Mammary epithelial cell (primary cell): Measurements from ENCODE around the gene LPP.

Source experiments
- CTCF ChIP-seq, 2 donors: IDR thresholded peaks in 1 of 2; conservative IDR thresholded peaks in 1 of 2; 2 replicates each; pipeline ENCODE4 v1.5.1; 2011 to 2012; ENCODE audit warnings: inconsistent platforms in 2 of 2, low read length in 2 of 2, mild to moderate bottlenecking in 2 of 2, control low read depth in 1 of 2, low read depth in 1 of 2; ENCODE audit not compliant: insufficient read depth in 1 of 2; ENCODE audit errors: extremely low read depth in 1 of 2
- EZH2 ChIP-seq: IDR thresholded peaks from 2 replicates; pipeline ENCODE4 v1.6.1; 2012; ENCODE audit warnings: low read length, inconsistent platforms, borderline replicate concordance

DNA sequence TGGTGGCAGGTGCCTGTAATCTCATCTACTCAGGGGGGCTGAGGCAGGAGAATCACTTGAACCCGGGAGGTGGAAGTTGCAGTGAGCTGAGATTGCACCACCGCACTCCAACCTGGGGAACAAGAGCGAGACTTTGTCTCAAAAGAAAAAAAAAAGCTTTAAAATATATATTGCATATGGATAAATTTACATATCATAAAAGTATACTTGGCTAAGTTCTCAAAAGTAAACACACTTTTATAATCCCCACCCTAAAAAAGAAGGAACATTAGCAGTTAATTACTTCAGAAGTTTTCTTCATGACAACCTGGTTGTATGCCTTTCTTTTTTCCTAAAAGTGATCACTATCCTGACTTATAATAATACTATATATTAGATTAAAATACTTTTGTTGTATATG is 648.7 kb downstream of the LPP start:
- TF ChIP-seq EZH2 (no peak), CTCF (conservative IDR thresholded peaks at IDR 0.05 in 1 of 2, IDR thresholded peaks at IDR 0.05 in 1 of 2; ENCODE audit: extremely low read depth in 1 of 2, insufficient read depth in 1 of 2, low read depth in 1 of 2, low read length in 2 of 2) (no peak)
